8988T (cell line): ENCODE results near the gene CTSD.
"Not testable (repeated sequence)": the region's sequence is repeated elsewhere in the genome, so short reads cannot be mapped to it uniquely, and the experiment has no call there.

ENCODE experiments used
- DNase-seq: peaks from one replicate; pipeline ENCODE4 v3.0.0; 2011

The CTSD gene

GRCh38 chr11:1782031-1782590 is 18.4 kb upstream of the CTSD start:
- no peak for DNase-seq

- no peak for DNase-seq
Observed at GRCh38 chr11:1781593-1781975, 17.9 kb upstream of the CTSD start.

- DNase-seq: no peak
Observed at GRCh38 chr11:1780700-1781592, 17.2 kb upstream of the CTSD start.

GRCh38 chr11:1779806-1780699 is 16.3 kb upstream of the CTSD start:
- DNase-seq: no peak

GRCh38 chr11:1779034-1779805 is 15.5 kb upstream of the CTSD start:
- DNase-seq: no peak

- DNase-seq: no peak
Observed at GRCh38 chr11:1778141-1778911, 14.6 kb upstream of the CTSD start.

- DNase-seq: no peak
Observed at GRCh38 chr11:1777737-1778136, 14.0 kb upstream of the CTSD start.

- DNase-seq: no peak
Observed at GRCh38 chr11:1776944-1777715, 13.4 kb upstream of the CTSD start.

GRCh38 chr11:1776331-1776851 is 12.7 kb upstream of the CTSD start:
- DNase-seq: no peak

- no peak for DNase-seq
Observed at GRCh38 chr11:1774886-1775285, 11.2 kb upstream of the CTSD start.

- DNase-seq: no peak
Observed at GRCh38 chr11:1773994-1774550, 10.3 kb upstream of the CTSD start.

GRCh38 chr11:1773131-1773993 is 9.6 kb upstream of the CTSD start:
- no peak for DNase-seq

GRCh38 chr11:1772270-1773130 is 8.8 kb upstream of the CTSD start:
- DNase-seq: peak; percentile 96

GRCh38 chr11:1771700-1772099 is 8.0 kb upstream of the CTSD start:
- DNase-seq: no peak

GRCh38 chr11:1771273-1771672 is 7.5 kb upstream of the CTSD start:
- no peak for DNase-seq

- DNase-seq: no peak
Observed at GRCh38 chr11:1770528-1770927, 6.8 kb upstream of the CTSD start.

GRCh38 chr11:1770061-1770460 is 6.3 kb upstream of the CTSD start:
- DNase-seq: no peak

- not testable (repeated sequence) for DNase-seq
Observed at GRCh38 chr11:1769304-1769936, 5.7 kb upstream of the CTSD start.
